Astrocyte (in vitro differentiated cells and primary cell): ENCODE data around the gene SUPT3H. TPM values are rescaled to one million over a fixed set of nuclear protein-coding genes. Genes with fewer than 3 reads are reported as not detected.

Experiments used
- DNase-seq: peaks from one replicate; pipeline ENCODE4 v3.0.0-alpha.2; 2010; ENCODE audit warnings: low read depth
- FAIRE-seq: peaks from 2 replicates; lab custom pipeline; 2011; peaks lifted over from hg19 to GRCh38; lab: Jason Lieb, UNC
- H2AFZ ChIP-seq: 2 replicates; pipeline ENCODE4 v1.6.0; 2012; ENCODE audit warnings: low read depth, low read length, inconsistent platforms
- H3K27ac ChIP-seq: 2 replicates; pipeline ENCODE4 v1.5.1; 2011; ENCODE audit warnings: low read depth, low read length, inconsistent platforms
- H3K27me3 ChIP-seq: 2 replicates; pipeline ENCODE4 v1.6.0; 2011; ENCODE audit warnings: low read length, inconsistent platforms; ENCODE audit not compliant: insufficient read depth
- H3K36me3 ChIP-seq: 2 replicates; pipeline ENCODE4 v1.5.1; 2011; ENCODE audit warnings: low read length, inconsistent platforms; ENCODE audit not compliant: insufficient read depth
- H3K4me1 ChIP-seq: 2 replicates; pipeline ENCODE4 v1.5.1; 2011; ENCODE audit warnings: low read length, inconsistent platforms; ENCODE audit not compliant: insufficient read depth
- H3K4me2 ChIP-seq: 2 replicates; pipeline ENCODE4 v1.6.0; 2012; ENCODE audit warnings: low read length, inconsistent platforms
- H3K4me3 ChIP-seq: 2 replicates; pipeline ENCODE4 v1.5.1; 2011; ENCODE audit warnings: low read depth, mild to moderate bottlenecking, low read length, inconsistent platforms; ENCODE audit not compliant: insufficient read depth
- H3K79me2 ChIP-seq: 2 replicates; pipeline ENCODE4 v1.6.0; 2012; ENCODE audit warnings: mild to moderate bottlenecking, low read length, inconsistent platforms; ENCODE audit not compliant: insufficient read depth
- H3K9ac ChIP-seq: 2 replicates; pipeline ENCODE4 v1.6.0; 2012; ENCODE audit warnings: mild to moderate bottlenecking, low read length, inconsistent platforms
- H3K9me3 ChIP-seq: 2 replicates; pipeline ENCODE4 v1.5.1; 2012; ENCODE audit warnings: low read depth, mild to moderate bottlenecking, low read length, inconsistent platforms; ENCODE audit not compliant: insufficient read depth
- H4K20me1 ChIP-seq: 2 replicates; pipeline ENCODE4 v1.6.0; 2012; ENCODE audit warnings: low read length, inconsistent platforms; ENCODE audit not compliant: insufficient read depth
- H3K27ac Mint-ChIP-seq: one replicate; pipeline ENCODE4 v1.8.0; 2021; ENCODE audit warnings: mild to moderate bottlenecking, mixed read lengths; ENCODE audit not compliant: unreplicated experiment
- H3K27me3 Mint-ChIP-seq: one replicate; pipeline ENCODE4 v1.8.0; 2021; ENCODE audit warnings: low read depth, mixed read lengths; ENCODE audit not compliant: unreplicated experiment
- H3K36me3 Mint-ChIP-seq: one replicate; pipeline ENCODE4 v1.8.0; 2021; ENCODE audit warnings: low read depth, mixed read lengths; ENCODE audit not compliant: unreplicated experiment
- H3K4me1 Mint-ChIP-seq: one replicate; pipeline ENCODE4 v1.8.0; 2021; ENCODE audit warnings: low read depth, mixed read lengths; ENCODE audit not compliant: unreplicated experiment
- H3K4me3 Mint-ChIP-seq: one replicate; pipeline ENCODE4 v1.8.0; 2021; ENCODE audit warnings: mild to moderate bottlenecking, moderate library complexity, mixed read lengths; ENCODE audit not compliant: unreplicated experiment
- H3K9me3 Mint-ChIP-seq: one replicate; pipeline ENCODE4 v1.8.0; 2021; ENCODE audit warnings: mild to moderate bottlenecking, mixed read lengths; ENCODE audit not compliant: unreplicated experiment
- EZH2 ChIP-seq: IDR thresholded peaks from 2 replicates; pipeline ENCODE4 v1.6.1; 2012; ENCODE audit warnings: mild to moderate bottlenecking, low read length, inconsistent platforms; ENCODE audit not compliant: insufficient read depth
- total RNA-seq: library from RNA; stranded (reverse); gene quantifications from 2 replicates; pipeline ENCODE4 v1.2.1, GENCODE V29; 2021
- TF ChIP-seq, protein P1 (sequence below): IDR thresholded peaks from 2 replicates; pipeline ENCODE4 v1.5.1; 2011; ENCODE audit warnings: low read depth, mild to moderate bottlenecking, inconsistent platforms, low read length, moderate library complexity; ENCODE audit not compliant: insufficient read depth

Gene SUPT3H
- total RNA-seq, 1 donor from 2014 or later = 12.4 TPM

DNA sequence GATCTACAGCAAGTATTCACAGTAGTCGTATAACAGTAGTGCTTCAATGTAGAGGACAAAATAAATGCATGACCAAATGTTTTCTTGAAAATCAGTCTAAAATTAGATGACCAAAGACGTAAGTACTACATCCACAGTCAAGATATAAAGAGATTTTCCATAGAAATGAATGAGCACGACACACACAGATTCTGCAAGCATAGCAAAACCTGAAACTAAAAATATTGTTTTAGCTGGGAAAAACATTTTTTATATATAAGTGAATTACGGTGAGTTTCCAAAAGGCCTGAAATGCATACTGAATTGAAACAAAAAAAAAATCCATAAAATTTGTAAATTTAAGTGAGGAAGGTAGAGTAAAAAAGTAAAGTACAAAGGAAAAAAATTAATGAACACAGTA lies 217.4 kb downstream of the SUPT3H start:
- DNase-seq (no peak), FAIRE-seq (peak; percentile 9)
- H3K4me1 ChIP-seq = no peaks in the 10 kb centered on the region

DNA sequence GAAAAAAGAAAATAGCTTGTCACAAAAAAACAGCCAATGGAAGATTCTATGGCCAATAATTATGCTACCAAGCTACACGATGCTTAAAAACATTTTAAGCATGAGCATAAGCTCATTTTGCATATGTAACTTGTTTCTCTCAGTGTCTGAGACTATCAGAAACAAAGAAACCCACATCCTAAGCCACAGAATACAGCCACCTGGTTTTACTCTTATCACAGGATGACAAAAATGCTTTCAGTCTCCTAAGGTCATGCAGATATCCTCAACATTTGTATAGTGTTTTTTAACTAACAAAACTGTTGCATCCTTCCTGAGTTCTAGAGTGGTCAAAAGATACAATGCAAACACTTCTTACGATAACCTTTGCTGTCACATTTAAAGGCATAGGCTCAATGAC lies 221.7 kb downstream of the SUPT3H start:
- DNase-seq = no peak
- FAIRE-seq = no peak
- Histone ChIP-seq H2AFZ (no peak overlapping the region), H4K20me1 (no peaks in the 10 kb centered on the region), H3K4me1 (no peaks in the 10 kb centered on the region), H3K27me3 (no peaks in the 10 kb centered on the region), H3K79me2 (no peaks in the 10 kb centered on the region), H3K4me2 (no peak overlapping the region), H3K9me3 (no peaks in the 10 kb centered on the region), H3K4me3 (no peak overlapping the region), H3K27ac (no peak overlapping the region), H3K9ac (no peak overlapping the region), H3K36me3 (no peaks in the 10 kb centered on the region)
- H3K27ac Mint-ChIP-seq = no peak overlapping the region
- H3K4me3 Mint-ChIP-seq = no peak overlapping the region
- no peaks in the 10 kb centered on the region for H3K27me3 Mint-ChIP-seq
- no peaks in the 10 kb centered on the region for H3K9me3 Mint-ChIP-seq
- no peaks in the 10 kb centered on the region for H3K36me3 Mint-ChIP-seq
- no peaks in the 10 kb centered on the region for H3K4me1 Mint-ChIP-seq
- TF ChIP-seq, protein P1, sequence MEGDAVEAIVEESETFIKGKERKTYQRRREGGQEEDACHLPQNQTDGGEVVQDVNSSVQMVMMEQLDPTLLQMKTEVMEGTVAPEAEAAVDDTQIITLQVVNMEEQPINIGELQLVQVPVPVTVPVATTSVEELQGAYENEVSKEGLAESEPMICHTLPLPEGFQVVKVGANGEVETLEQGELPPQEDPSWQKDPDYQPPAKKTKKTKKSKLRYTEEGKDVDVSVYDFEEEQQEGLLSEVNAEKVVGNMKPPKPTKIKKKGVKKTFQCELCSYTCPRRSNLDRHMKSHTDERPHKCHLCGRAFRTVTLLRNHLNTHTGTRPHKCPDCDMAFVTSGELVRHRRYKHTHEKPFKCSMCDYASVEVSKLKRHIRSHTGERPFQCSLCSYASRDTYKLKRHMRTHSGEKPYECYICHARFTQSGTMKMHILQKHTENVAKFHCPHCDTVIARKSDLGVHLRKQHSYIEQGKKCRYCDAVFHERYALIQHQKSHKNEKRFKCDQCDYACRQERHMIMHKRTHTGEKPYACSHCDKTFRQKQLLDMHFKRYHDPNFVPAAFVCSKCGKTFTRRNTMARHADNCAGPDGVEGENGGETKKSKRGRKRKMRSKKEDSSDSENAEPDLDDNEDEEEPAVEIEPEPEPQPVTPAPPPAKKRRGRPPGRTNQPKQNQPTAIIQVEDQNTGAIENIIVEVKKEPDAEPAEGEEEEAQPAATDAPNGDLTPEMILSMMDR = no peak
- no peak for TF ChIP-seq EZH2

More for the DNA sequence above, 217.4 kb downstream of the SUPT3H start:
- no peak overlapping the region for H3K9ac ChIP-seq
- no peaks in the 10 kb centered on the region for H3K9me3 ChIP-seq
- H3K36me3 Mint-ChIP-seq = no peaks in the 10 kb centered on the region
- H3K27ac Mint-ChIP-seq = no peak overlapping the region
- no peaks in the 10 kb centered on the region for H3K79me2 ChIP-seq
- no peaks in the 10 kb centered on the region for H3K36me3 ChIP-seq
- TF ChIP-seq, protein P1 = no peak
- no peak for TF ChIP-seq EZH2
- no peaks in the 10 kb centered on the region for H3K27me3 ChIP-seq
- no peak overlapping the region for H3K4me3 Mint-ChIP-seq
- H3K4me2 ChIP-seq = no peak overlapping the region
- no peak overlapping the region for H3K4me3 ChIP-seq
- H2AFZ ChIP-seq = no peak overlapping the region
- no peaks in the 10 kb centered on the region for H3K27me3 Mint-ChIP-seq
- H4K20me1 ChIP-seq = no peaks in the 10 kb centered on the region
- H3K4me1 Mint-ChIP-seq = peaks cover 3% of the 10 kb centered on the region
- H3K27ac ChIP-seq = no peak overlapping the region
- H3K9me3 Mint-ChIP-seq = no peaks in the 10 kb centered on the region

DNA sequence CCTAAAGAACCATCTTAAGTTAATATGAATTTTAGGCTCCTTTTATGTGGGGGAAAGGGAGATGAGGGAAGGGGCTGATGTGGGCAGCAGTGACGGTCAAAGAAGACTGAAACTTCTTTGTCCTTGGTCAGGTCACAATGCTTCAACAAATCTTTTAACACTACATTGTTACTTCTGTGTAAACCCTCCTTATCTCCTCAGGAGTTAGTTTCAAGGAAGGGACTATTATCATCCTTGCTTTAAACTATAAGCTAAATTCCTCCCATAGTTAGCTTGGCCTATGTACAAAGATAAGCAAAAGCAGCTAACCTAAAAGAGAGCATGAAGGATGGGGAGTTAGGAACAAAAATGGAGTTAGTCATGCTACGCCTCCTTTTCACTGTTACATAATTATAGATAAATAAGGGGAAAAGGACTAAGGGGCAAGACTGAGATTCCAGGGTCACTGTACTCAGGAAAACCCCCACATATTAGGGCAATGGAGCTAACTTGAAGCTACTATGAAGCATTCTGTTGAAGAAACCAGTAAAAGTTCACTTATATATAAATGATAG lies 222.3 kb downstream of the SUPT3H start:
- DNase-seq = no peak
- Mint-ChIP-seq H3K4me1 (no peaks in the 10 kb centered on the region), H3K36me3 (no peaks in the 10 kb centered on the region), H3K27ac (no peak overlapping the region), H3K27me3 (no peaks in the 10 kb centered on the region), H3K4me3 (no peak overlapping the region), H3K9me3 (no peaks in the 10 kb centered on the region)
- Histone ChIP-seq H3K27ac (no peak overlapping the region), H3K9me3 (no peaks in the 10 kb centered on the region), H3K36me3 (no peaks in the 10 kb centered on the region), H3K9ac (no peak overlapping the region), H3K4me2 (no peak overlapping the region), H3K4me3 (no peak overlapping the region), H2AFZ (no peak overlapping the region), H3K4me1 (no peaks in the 10 kb centered on the region), H3K79me2 (no peaks in the 10 kb centered on the region), H4K20me1 (no peaks in the 10 kb centered on the region), H3K27me3 (no peaks in the 10 kb centered on the region)
- no peak for TF ChIP-seq EZH2
- TF ChIP-seq, protein P1 = no peak
- no peak for FAIRE-seq
